ENCODE data around the gene TPST2. TPM values are rescaled to one million over a fixed set of nuclear protein-coding genes. Genes with fewer than 3 reads are reported as not detected.

Gene TPST2
- total RNA-seq, 1 donor from 2014 or later, result 11.0 TPM

DNA sequence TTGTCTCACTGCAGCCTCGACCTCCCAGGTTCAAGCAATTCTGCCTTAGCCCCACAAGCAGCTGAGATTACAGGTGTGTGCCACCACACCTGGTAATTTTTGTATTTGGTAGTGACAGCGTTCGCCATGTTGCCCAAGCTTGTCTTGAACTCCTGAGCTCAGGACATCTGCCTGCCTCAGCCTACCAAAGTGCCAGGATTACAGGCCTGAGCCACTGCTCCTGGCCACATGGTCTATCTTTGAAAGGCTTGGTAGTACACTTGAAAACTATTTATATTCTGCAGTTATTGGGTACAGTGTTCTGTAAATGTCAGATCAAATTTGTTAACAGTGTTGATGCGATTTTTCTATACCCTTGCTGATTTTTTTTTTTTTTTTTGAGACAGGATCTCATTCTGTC, 41.4 kb upstream of the TPST2 start:
- TF ChIP-seq CTCF (IDR thresholded peaks at IDR 0.05), result no peak
- Mint-ChIP-seq H3K36me3 (ENCODE audit: low read depth) (no peaks in the 10 kb centered on the region), H3K4me3 (no peak overlapping the region), H3K27ac (no peak overlapping the region), H3K4me1 (no peaks in the 10 kb centered on the region), H3K27me3 (peaks cover 5% of the 10 kb centered on the region), H3K9me3 (no peaks in the 10 kb centered on the region)
- ATAC-seq (ENCODE audit: low read depth), result no peak
- ChIA-PET POLR2A (no interaction called here), CTCF (no interaction called here)
- intact Hi-C loops (cut with micrococcal nuclease), result no loop called here
- no peak for DNase-seq

- no peak for ATAC-seq (ENCODE audit: low read depth)
- intact Hi-C loops (cut with micrococcal nuclease), result no loop called here
- no peak overlapping the region for H3K4me3 Mint-ChIP-seq
- peaks cover 5% of the 10 kb centered on the region for H3K27me3 Mint-ChIP-seq
- CTCF ChIA-PET, result no interaction called here
- no peak for TF ChIP-seq CTCF (IDR thresholded peaks at IDR 0.05)
- POLR2A ChIA-PET, result interaction anchor here (0.7 kb wide), 1 partner anchor 49 kb away, joined by 8 read pairs; no protein-coding TSS in a partner anchor
- H3K4me1 Mint-ChIP-seq, result no peaks in the 10 kb centered on the region
- no peaks in the 10 kb centered on the region for H3K9me3 Mint-ChIP-seq
- H3K27ac Mint-ChIP-seq, result no peak overlapping the region
- H3K36me3 Mint-ChIP-seq (ENCODE audit: low read depth), result no peaks in the 10 kb centered on the region
- DNase-seq, result no peak
These were observed 40.2 kb upstream of the TPST2 start for GRCh38 chr22:26629988-26630761.

- H3K4me1 Mint-ChIP-seq, result no peaks in the 10 kb centered on the region
- TF ChIP-seq CTCF (IDR thresholded peaks at IDR 0.05), result no peak
- intact Hi-C loops (cut with micrococcal nuclease), result no loop called here
- ChIA-PET POLR2A (interaction anchor here (0.5 kb wide), 1 partner anchor 13 kb away, joined by 5 read pairs; no protein-coding TSS in a partner anchor), CTCF (interaction anchor here (0.8 kb wide), 1 partner anchor 122 kb away, joined by 3 read pairs; no protein-coding TSS in a partner anchor)
- no peaks in the 10 kb centered on the region for H3K9me3 Mint-ChIP-seq
- peaks cover 6% of the 10 kb centered on the region for H3K27me3 Mint-ChIP-seq
- no peak overlapping the region for H3K27ac Mint-ChIP-seq
- DNase-seq (no peak), ATAC-seq (ENCODE audit: low read depth) (no peak)
- H3K4me3 Mint-ChIP-seq, result no peak overlapping the region
- H3K36me3 Mint-ChIP-seq (ENCODE audit: low read depth), result no peaks in the 10 kb centered on the region
These were observed 34.9 kb upstream of the TPST2 start for GRCh38 chr22:26624803-26625202.

- H3K27ac Mint-ChIP-seq, result no peak overlapping the region
- intact Hi-C loops (cut with micrococcal nuclease), result no loop called here
- no peaks in the 10 kb centered on the region for H3K4me1 Mint-ChIP-seq
- H3K27me3 Mint-ChIP-seq, result peaks cover 6% of the 10 kb centered on the region
- ChIA-PET CTCF (interaction anchor here (0.8 kb wide), 1 partner anchor 121 kb away, joined by 3 read pairs; no protein-coding TSS in a partner anchor), POLR2A (interaction anchor here (0.5 kb wide), 1 partner anchor 14 kb away, joined by 5 read pairs; no protein-coding TSS in a partner anchor)
- ATAC-seq (ENCODE audit: low read depth), result no peak
- H3K9me3 Mint-ChIP-seq, result no peaks in the 10 kb centered on the region
- no peaks in the 10 kb centered on the region for H3K36me3 Mint-ChIP-seq (ENCODE audit: low read depth)
- no peak overlapping the region for H3K4me3 Mint-ChIP-seq
- no peak for DNase-seq
- no peak for TF ChIP-seq CTCF (IDR thresholded peaks at IDR 0.05)
These were observed 34.1 kb upstream of the TPST2 start for GRCh38 chr22:26623984-26624383.

DNA sequence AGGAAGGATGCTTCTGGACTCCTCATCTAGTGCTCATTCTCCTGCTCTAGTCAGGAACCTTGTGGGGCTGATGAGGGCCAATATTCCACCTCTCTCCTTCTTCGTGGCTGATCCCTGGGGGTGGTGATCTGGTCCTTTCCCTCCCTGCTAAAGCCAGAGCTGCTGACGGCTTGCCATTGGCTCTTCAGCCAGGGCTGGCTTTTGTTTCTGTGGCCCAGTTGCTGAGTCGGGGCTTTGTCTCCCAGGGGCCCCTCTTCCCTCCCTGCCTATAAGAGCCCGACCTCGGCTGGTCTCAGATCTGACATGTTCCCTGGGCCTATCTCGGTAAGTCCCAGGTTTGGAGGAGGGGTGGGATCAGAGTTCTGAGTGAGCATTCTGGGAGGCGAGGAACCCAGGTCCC, 31.7 kb upstream of the TPST2 start, which contains the start of gene CRYBA4:
CRYBA4 (plus strand) TSS at position 301 of the 400 bp plus-strand sequence. CDS start 634 bp downstream, outside the sequence.
- Mint-ChIP-seq H3K9me3 (no peaks in the 10 kb centered on the region), H3K36me3 (ENCODE audit: low read depth) (no peaks in the 10 kb centered on the region), H3K4me1 (peaks cover 6% of the 10 kb centered on the region), H3K4me3 (no peak within 1 kb of the TSS), H3K27ac (peak within 1 kb of the TSS; percentile 53), H3K27me3 (peaks cover 6% of the 10 kb centered on the region)
- ChIA-PET POLR2A (no interaction called here), CTCF (no interaction called here)
- DNase-seq (no peak), ATAC-seq (ENCODE audit: low read depth) (no peak)
- intact Hi-C loops (cut with micrococcal nuclease), result no loop called here
- TF ChIP-seq CTCF (IDR thresholded peaks at IDR 0.05), result no peak
